H1 (cell line): Measurements from ENCODE around the gene VDAC2. TPM values are rescaled to one million over a fixed set of nuclear protein-coding genes. Genes with fewer than 3 reads are reported as not detected.

Experiments used
- CTCF ChIA-PET: fragments of 300-600 bp; sonication (Branson Sonifier 250); formaldehyde crosslinking; loops from one replicate; lab custom pipeline; 2021; ENCODE audit not compliant: partially characterized antibody; lab: Charles Lee
- POLR2A ChIA-PET: fragments of 300-600 bp; sonication (Branson Sonifier 250); formaldehyde crosslinking; loops from one replicate; lab custom pipeline; 2021; ENCODE audit warnings: inconsistent platforms; ENCODE audit not compliant: partially characterized antibody; lab: Charles Lee
- DNase-seq, 2 experiments: peaks; one replicate each; pipeline versions ENCODE4 v3.0.0 to v3.0.0-alpha.2; 2010 to 2022; ENCODE audit warnings: low spot score in 2 of 2, low read depth in 1 of 2, mixed read lengths in 1 of 2
- FAIRE-seq: peaks from 2 replicates; lab custom pipeline; 2011; peaks lifted over from hg19 to GRCh38; lab: Jason Lieb, UNC
- H2AFZ ChIP-seq: 2 replicates; pipeline ENCODE4 v1.8.1; 2012; ENCODE audit warnings: low read length, inconsistent platforms
- H2AK5ac ChIP-seq: 2 replicates; pipeline ENCODE4 v1.6.1; 2013; ENCODE audit warnings: low read depth, low read length
- H2BK120ac ChIP-seq: replicated peaks from 2 replicates; pipeline ENCODE3; 2013; ENCODE audit warnings: low read depth, low read length, inconsistent platforms
- H2BK12ac ChIP-seq: 2 replicates; pipeline ENCODE4 v1.6.1; 2013; ENCODE audit warnings: low read depth, low read length
- H2BK15ac ChIP-seq: 2 replicates; pipeline ENCODE4 v1.6.1; 2013; ENCODE audit warnings: low read length
- H2BK20ac ChIP-seq: 2 replicates; pipeline ENCODE4 v1.6.1; 2013; ENCODE audit warnings: low read length
- H2BK5ac ChIP-seq: 2 replicates; pipeline ENCODE4 v1.6.1; 2013; ENCODE audit warnings: low read depth, low read length
- H3K14ac ChIP-seq: 2 replicates; pipeline ENCODE4 v1.6.1; 2013; ENCODE audit warnings: inconsistent platforms; ENCODE audit not compliant: insufficient read length
- H3K18ac ChIP-seq: 2 replicates; pipeline ENCODE4 v1.6.1; 2013; ENCODE audit warnings: low read length; ENCODE audit errors: extremely low read depth
- H3K23ac ChIP-seq: 2 replicates; pipeline ENCODE4 v1.6.1; 2013; ENCODE audit warnings: inconsistent platforms; ENCODE audit not compliant: insufficient read length
- H3K23me2 ChIP-seq: 2 replicates; pipeline ENCODE4 v1.6.1; 2013; ENCODE audit warnings: low read depth, low read length
- H3K27ac ChIP-seq: 2 replicates; pipeline ENCODE4 v1.6.1; 2011; ENCODE audit warnings: low read depth, low read length, inconsistent platforms
- H3K27me3 ChIP-seq, 4 experiments: replicated peaks in 1 of 4; 1 replicate in 1 of 4; 2 replicates in 3 of 4; pipeline versions ENCODE4 v1.6.1 to v1.8.1; 2011 to 2013; ENCODE audit warnings: low read length in 3 of 4, mild to moderate bottlenecking in 3 of 4, inconsistent platforms in 2 of 4, mixed read lengths in 2 of 4, moderate library complexity in 1 of 4; ENCODE audit not compliant: control insufficient read depth in 3 of 4, insufficient read depth in 3 of 4; ENCODE audit errors: extremely low read depth in 1 of 4
- H3K36me3 ChIP-seq, 4 experiments: 2 replicates each; pipeline versions ENCODE4 v1.6.1 to v1.8.1; 2011 to 2013; ENCODE audit warnings: mild to moderate bottlenecking in 4 of 4, low read length in 3 of 4, moderate library complexity in 2 of 4, control low read depth in 1 of 4, inconsistent platforms in 1 of 4; ENCODE audit not compliant: insufficient read depth in 4 of 4, control insufficient read depth in 2 of 4
- H3K4ac ChIP-seq: replicated peaks from 2 replicates; pipeline ENCODE3; 2013; ENCODE audit warnings: low read length, low read depth, mixed read lengths, inconsistent platforms; ENCODE audit not compliant: insufficient read length
- H3K4me1 ChIP-seq, 4 experiments: replicated peaks in 1 of 4; 1 replicate in 1 of 4; 2 replicates in 3 of 4; pipeline versions ENCODE4 v1.6.1 to v1.8.1; 2011 to 2013; ENCODE audit warnings: low read length in 3 of 4, inconsistent platforms in 2 of 4, mixed read lengths in 1 of 4; ENCODE audit not compliant: insufficient read depth in 4 of 4, control insufficient read depth in 3 of 4
- H3K4me2 ChIP-seq, 2 experiments: 2 replicates each; pipeline versions ENCODE4 v1.6.1 to v1.8.1; 2011 to 2013; ENCODE audit warnings: low read depth in 2 of 2, low read length in 2 of 2, control low read depth in 1 of 2, inconsistent platforms in 1 of 2, mild to moderate bottlenecking in 1 of 2; ENCODE audit not compliant: insufficient read depth in 1 of 2
- H3K4me3 ChIP-seq, 4 experiments: fragments of 200-600, 300-600 bp in 1 of 4; sonication (generic), shearing (Covaris generic), sonication (Bioruptor Twin) in 1 of 4; 2 replicates each; pipeline versions ENCODE4 v1.5.1 to v1.8.1; 2011 to 2016; ENCODE audit warnings: low read length in 4 of 4, low read depth in 3 of 4, control low read depth in 2 of 4, inconsistent platforms in 2 of 4, mild to moderate bottlenecking in 2 of 4, mixed read lengths in 1 of 4, moderate library complexity in 1 of 4; ENCODE audit not compliant: insufficient read depth in 2 of 4; ENCODE audit errors: extremely low read depth in 1 of 4
- H3K56ac ChIP-seq: replicated peaks from 2 replicates; pipeline ENCODE3; 2013; ENCODE audit warnings: low read depth, mild to moderate bottlenecking, mixed read lengths, low read length, inconsistent platforms; ENCODE audit not compliant: insufficient read length
- H3K79me1 ChIP-seq: 2 replicates; pipeline ENCODE4 v1.6.1; 2013; ENCODE audit warnings: low read depth, low read length, control low read depth
- H3K79me2 ChIP-seq, 2 experiments: 2 replicates each; pipeline versions ENCODE4 v1.6.1 to v1.8.1; 2012 to 2013; ENCODE audit warnings: low read length in 2 of 2, mild to moderate bottlenecking in 2 of 2, inconsistent platforms in 1 of 2; ENCODE audit not compliant: insufficient read depth in 2 of 2, control insufficient read depth in 1 of 2
- H3K9ac ChIP-seq, 4 experiments: replicated peaks in 1 of 4; 1 replicate in 1 of 4; 2 replicates in 3 of 4; pipeline versions ENCODE4 v1.6.1 to v1.8.1; 2011 to 2013; ENCODE audit warnings: low read depth in 3 of 4, low read length in 3 of 4, control low read depth in 2 of 4, mild to moderate bottlenecking in 2 of 4, moderate library complexity in 2 of 4, inconsistent platforms in 1 of 4; ENCODE audit errors: extremely low read depth in 1 of 4
- H3K9me3 ChIP-seq, 2 experiments: 2 replicates each; pipeline versions ENCODE4 v1.6.1 to v1.8.1; 2012 to 2013; ENCODE audit warnings: mild to moderate bottlenecking in 2 of 2, moderate library complexity in 2 of 2, control low read depth in 1 of 2, inconsistent platforms in 1 of 2, low read depth in 1 of 2, low read length in 1 of 2, mixed read lengths in 1 of 2; ENCODE audit not compliant: insufficient read depth in 2 of 2
- H4K20me1 ChIP-seq, 2 experiments: replicated peaks in 1 of 2; 2 replicates each; pipeline versions ENCODE3 to v1.8.1; 2011 to 2013; ENCODE audit warnings: inconsistent platforms in 2 of 2, low read length in 2 of 2, mild to moderate bottlenecking in 1 of 2; ENCODE audit not compliant: insufficient read depth in 2 of 2, control insufficient read depth in 1 of 2
- H4K5ac ChIP-seq: 2 replicates; pipeline ENCODE4 v1.6.1; 2013; ENCODE audit warnings: low read length, low read depth, mixed read lengths, inconsistent platforms; ENCODE audit not compliant: insufficient read length
- H4K8ac ChIP-seq: 2 replicates; pipeline ENCODE4 v1.8.0; 2013; ENCODE audit warnings: mild to moderate bottlenecking, moderate library complexity, low read length, inconsistent platforms; ENCODE audit not compliant: insufficient read depth; ENCODE audit errors: extremely low read depth
- H4K91ac ChIP-seq: replicated peaks from 2 replicates; pipeline ENCODE3; 2013; ENCODE audit warnings: low read length, mixed read lengths, inconsistent platforms; ENCODE audit not compliant: insufficient read length
- ATF3 ChIP-seq: IDR thresholded peaks from 2 replicates; pipeline ENCODE4 v1.6.1; 2011; ENCODE audit warnings: low read depth, mild to moderate bottlenecking, low read length; ENCODE audit not compliant: insufficient read depth
- CBX5 ChIP-seq: fragments of 300-800, 300-1000 bp; sonication (generic); IDR thresholded peaks from 2 replicates; pipeline ENCODE4 v1.7.1; 2016; ENCODE audit warnings: antibody characterized with exemption, low read length, low read depth
- CBX8 ChIP-seq: fragments of 300-800, 300-1000 bp; sonication (generic); IDR thresholded peaks from 2 replicates; pipeline ENCODE4 v1.7.1; 2016; ENCODE audit warnings: low read depth, low read length, borderline replicate concordance
- E2F6 ChIP-seq: IDR thresholded peaks from 2 replicates; pipeline ENCODE4 v1.6.1; 2012; ENCODE audit warnings: inconsistent platforms
- GABPA ChIP-seq: IDR thresholded peaks from 2 replicates; pipeline ENCODE4 v1.6.1; 2011; ENCODE audit warnings: mild to moderate bottlenecking, low read length, moderate library complexity, borderline replicate concordance; ENCODE audit not compliant: insufficient read depth
- JUND ChIP-seq: IDR thresholded peaks from 2 replicates; pipeline ENCODE4 v1.6.1; 2011; ENCODE audit warnings: mild to moderate bottlenecking, improper control_type of control experiment, low read length
- KDM1A ChIP-seq: fragments of 200-600, 300-600 bp; sonication (generic); IDR thresholded peaks from 2 replicates; pipeline ENCODE4 v1.7.1; 2016; ENCODE audit warnings: mild to moderate bottlenecking, low read length, borderline replicate concordance
- NRF1 ChIP-seq: IDR thresholded peaks from 2 replicates; pipeline ENCODE4 v1.6.1; 2011; ENCODE audit warnings: mild to moderate bottlenecking, low read depth, low read length, improper control_type of control experiment
- PHF8 ChIP-seq: fragments of 200-600 bp; sonication (generic); conservative IDR thresholded peaks from 2 replicates; pipeline ENCODE4 v1.7.1; 2012; ENCODE audit warnings: low read depth, mild to moderate bottlenecking, inconsistent platforms, low read length, moderate library complexity
- SIN3A ChIP-seq, 2 experiments: IDR thresholded peaks in 1 of 2; conservative IDR thresholded peaks in 1 of 2; 2 replicates each; pipeline ENCODE4 v1.6.1; 2011 to 2012; ENCODE audit warnings: low read length in 2 of 2, improper control_type of control experiment in 1 of 2, low read depth in 1 of 2, mild to moderate bottlenecking in 1 of 2
- SUZ12 ChIP-seq: fragments of 200-600 bp; sonication (generic); IDR thresholded peaks from 2 replicates; pipeline ENCODE4 v1.6.1; 2012; ENCODE audit warnings: mild to moderate bottlenecking, inconsistent platforms, low read length, moderate library complexity, mixed read lengths
- TAF1 ChIP-seq: IDR thresholded peaks from 2 replicates; pipeline ENCODE4 v1.6.1; 2011; ENCODE audit warnings: mild to moderate bottlenecking, low read depth, low read length
- WGBS, 2 experiments: shearing (Covaris generic) in 1 of 2; methylation state at CpG; one replicate each; pipeline versions ENCODE4 v1.1.6 to v1.1.7; 2013 to 2015; ENCODE audit warnings: low lambda C conversion rate in 2 of 2, mixed read lengths in 2 of 2, inconsistent platforms in 1 of 2, low coverage in 1 of 2, missing lambda C conversion rate in 1 of 2; ENCODE audit not compliant: insufficient replicate concordance in 2 of 2, insufficient coverage in 1 of 2, insufficient read length in 1 of 2; ENCODE audit errors: extremely low coverage in 1 of 2, missing lambda C conversion rate in 1 of 2; 5-methylcytosine and 5-hydroxymethylcytosine counted together
- polyA plus RNA-seq, 7 experiments: library from polyadenylated mRNA; depleted of rRNA in 3 of 7; stranded (reverse) in 5 of 7; unstranded in 2 of 7; fragments of >200 nt in 5 of 7; fragments of 200-250 nt in 2 of 7; gene quantifications; 1 replicate in 5 of 7; 2 replicates in 1 of 7; 4 replicates in 1 of 7; pipeline versions ENCODE4 v1.2.1 to v1.2.3, GENCODE V29; 2011 to 2013; ENCODE audit warnings: missing spikeins in 2 of 7, mixed read lengths in 2 of 7
- total RNA-seq: library from RNA; stranded (reverse); fragmentation: NEBNext Ultra II Directional; extraction: Animal tissue kit (Norgen Biotek cat#: 25700); gene quantifications from 2 replicates; pipeline ENCODE4 v1.2.1, GENCODE V29; 2021

Gene VDAC2
- total and polyA plus RNA-seq, 2 of the 8 experiments (the other 6 are each of a cell fraction or from before 2014, with no cell fraction given): 89.8 to 284 TPM

GRCh38 chr10:75220274-75220673 is 9.7 kb downstream of the VDAC2 start:
- Histone ChIP-seq H2BK12ac (no peak overlapping the region), H3K56ac (no peak overlapping the region), H3K27me3 (no peaks in the 10 kb centered on the region), H3K4ac (no peak overlapping the region), H3K9ac (no peak overlapping the region), H4K5ac (no peak overlapping the region), H3K79me1 (no peaks in the 10 kb centered on the region; the same call in 1 of the 2 replicates), H3K9me3 (no peaks in the 10 kb centered on the region), H3K14ac (no peak overlapping the region), H2AK5ac (no peak overlapping the region), H3K4me2 (no peak overlapping the region), H2BK20ac (no peak overlapping the region), H3K27ac (no peak overlapping the region), H2BK15ac (no peak overlapping the region), H3K18ac (no peak overlapping the region), H3K4me1 (peaks cover 12 to 28% (median 16%) of the 10 kb centered on the region in 4 experiments; a peak in 6 of 7 replicates), H2AFZ (no peak overlapping the region), H3K23me2 (0 out of 2 replicates have a peak, but pooled peaks cover 2% of the 10 kb centered on the region), H3K23ac (no peak overlapping the region), H4K8ac (no peak overlapping the region), H2BK120ac (no peak overlapping the region), H3K4me3 (no peak overlapping the region), H4K20me1 (peaks cover 1 to 5% of the 10 kb centered on the region in 2 experiments), H4K91ac (no peak overlapping the region), H2BK5ac (no peak overlapping the region), H3K36me3 (peaks cover 23 to 99% (median 67%) of the 10 kb centered on the region in 4 experiments), H3K79me2 (peaks cover 0 to 60% of the 10 kb centered on the region in 2 experiments; a peak in 3 of 4 replicates)
- ChIA-PET POLR2A (interaction anchor here (1.6 to 27.6 kb wide), 3 partner anchors 8 to 25 kb away, joined by 5 to 801 read pairs (median 142); partner anchors contain the start of genes COMTD1 and VDAC2), CTCF (interaction anchor here (2.2 to 2.7 kb wide), 2 partner anchors 11 to 32 kb away, joined by 7 to 9 read pairs; partner anchors contain the start of gene VDAC2)
- FAIRE-seq: no peak
- 90% methylated on average over 4 of the region's 4 CpGs; no CpG with 5 or more reads in 1 of the 2 experiments for WGBS, 2 experiments
- no peak for DNase-seq
- TF ChIP-seq CBX8 (no peak), SIN3A (conservative IDR thresholded peaks at IDR 0.05 in 1 of 2, IDR thresholded peaks at IDR 0.05 in 1 of 2; ENCODE audit: low read depth in 1 of 2, low read length in 2 of 2) (no peak), E2F6 (no peak), CBX5 (no peak), GABPA (no peak), ATF3 (no peak), TAF1 (no peak), KDM1A (no peak), SUZ12 (no peak), PHF8 (no peak), NRF1 (no peak), JUND (no peak)
